ENCODE results near the gene DIP2C. TPM values are rescaled to one million over a fixed set of nuclear protein-coding genes. Genes with fewer than 3 reads are reported as not detected.

The DIP2C gene
- total RNA-seq, 4 donors from 2014 or later, result 2.4 to 14.9 (median 6.1) TPM

GRCh38 chr10:241966-242643 lies 447.4 kb downstream of the DIP2C start:
- Histone ChIP-seq H3K27me3 (no peaks in the 10 kb centered on the region), H3K4me3 (no peak overlapping the region), H3K9me3 (no peaks in the 10 kb centered on the region), H3K36me3 (peaks cover 0 to 99% (median 0%) of the 10 kb centered on the region in 3 donors), H3K4me1 (peaks cover 0 to 6% (median 0%) of the 10 kb centered on the region in 3 donors), H3K27ac (no peak overlapping the region)
- 78 to 85% methylated on average over 9 of the region's 9 CpGs for WGBS, 2 donors
- DNase-seq, result no peak
- TF ChIP-seq CTCF (IDR thresholded peaks at IDR 0.05) (no peak), POLR2A (IDR thresholded peaks at IDR 0.05) (no peak)
- intact Hi-C loops (cut with DNase I), result no loop called here

- intact Hi-C loops (cut with DNase I), result no loop called here
- 69 to 80% methylated on average over 6 of the region's 6 CpGs for WGBS, 2 donors
- no peak for TF ChIP-seq POLR2A (IDR thresholded peaks at IDR 0.05)
- Histone ChIP-seq H3K27ac (no peak overlapping the region), H3K4me1 (peaks cover 0 to 6% (median 0%) of the 10 kb centered on the region in 3 donors), H3K36me3 (peaks cover 0 to 97% (median 0%) of the 10 kb centered on the region in 3 donors), H3K9me3 (no peaks in the 10 kb centered on the region), H3K4me3 (no peak overlapping the region), H3K27me3 (no peaks in the 10 kb centered on the region)
- no peak for DNase-seq
Measured at GRCh38 chr10:241451-241850, 448.0 kb downstream of the DIP2C start.

- Histone ChIP-seq H3K36me3 (peaks cover 0 to 75% (median 0%) of the 10 kb centered on the region in 3 donors), H3K4me3 (no peak overlapping the region), H3K4me1 (peaks cover 0 to 16% (median 0%) of the 10 kb centered on the region in 3 donors), H3K27me3 (no peaks in the 10 kb centered on the region), H3K27ac (no peak overlapping the region), H3K9me3 (no peaks in the 10 kb centered on the region)
- intact Hi-C loops (cut with DNase I), result no loop called here
- DNase-seq, result no peak
- TF ChIP-seq CTCF (IDR thresholded peaks at IDR 0.05) (peak in 1 of 6 experiments; percentile 37), POLR2A (IDR thresholded peaks at IDR 0.05) (no peak)
- 61 to 83% methylated on average over 6 of the region's 6 CpGs for WGBS, 2 donors
Measured at GRCh38 chr10:239109-239508, 450.4 kb downstream of the DIP2C start.

GRCh38 chr10:235915-236314 lies 453.6 kb downstream of the DIP2C start:
- DNase-seq, result no peak
- H3K4me1 ChIP-seq, result peaks cover 0 to 12% (median 0%) of the 10 kb centered on the region in 3 donors
- H3K9me3 ChIP-seq, result no peaks in the 10 kb centered on the region
- no peak for TF ChIP-seq CTCF (IDR thresholded peaks at IDR 0.05)
- intact Hi-C loops (cut with DNase I), result no loop called here
- no peaks in the 10 kb centered on the region for H3K27me3 ChIP-seq
- H3K27ac ChIP-seq, result no peak overlapping the region
- peaks cover 0 to 43% (median 0%) of the 10 kb centered on the region in 3 donors for H3K36me3 ChIP-seq
- no peak overlapping the region for H3K4me3 ChIP-seq
- 78 to 87% methylated on average over 3 of the region's 3 CpGs for WGBS, 2 donors

- H3K4me1 ChIP-seq, result peaks cover 0 to 12% (median 0%) of the 10 kb centered on the region in 3 donors
- no peak overlapping the region for H3K4me3 ChIP-seq
- 42 to 69% methylated on average over 9 of the region's 9 CpGs for WGBS, 2 donors
- H3K27ac ChIP-seq, result no peak overlapping the region
- H3K27me3 ChIP-seq, result no peaks in the 10 kb centered on the region
- no peaks in the 10 kb centered on the region for H3K9me3 ChIP-seq
- TF ChIP-seq CTCF (IDR thresholded peaks at IDR 0.05) (no peak), POLR2A (IDR thresholded peaks at IDR 0.05) (no peak)
- intact Hi-C loops (cut with DNase I), result no loop called here
- H3K36me3 ChIP-seq, result peaks cover 0 to 32% (median 0%) of the 10 kb centered on the region in 3 donors
- DNase-seq, result no peak
Measured at GRCh38 chr10:234708-235406, 454.6 kb downstream of the DIP2C start.
